ENCODE results near the gene SPRR1A. TPM values are rescaled to one million over a fixed set of nuclear protein-coding genes. Genes with fewer than 3 reads are reported as not detected.

Gene SPRR1A, protein sequence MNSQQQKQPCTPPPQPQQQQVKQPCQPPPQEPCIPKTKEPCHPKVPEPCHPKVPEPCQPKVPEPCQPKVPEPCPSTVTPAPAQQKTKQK
- polyA plus RNA-seq (2013, experiment 1 of 2; ENCODE audit: insufficient read length): not detected
- polyA plus RNA-seq (2013, experiment 2 of 2; ENCODE audit: insufficient read length): not detected

DNA sequence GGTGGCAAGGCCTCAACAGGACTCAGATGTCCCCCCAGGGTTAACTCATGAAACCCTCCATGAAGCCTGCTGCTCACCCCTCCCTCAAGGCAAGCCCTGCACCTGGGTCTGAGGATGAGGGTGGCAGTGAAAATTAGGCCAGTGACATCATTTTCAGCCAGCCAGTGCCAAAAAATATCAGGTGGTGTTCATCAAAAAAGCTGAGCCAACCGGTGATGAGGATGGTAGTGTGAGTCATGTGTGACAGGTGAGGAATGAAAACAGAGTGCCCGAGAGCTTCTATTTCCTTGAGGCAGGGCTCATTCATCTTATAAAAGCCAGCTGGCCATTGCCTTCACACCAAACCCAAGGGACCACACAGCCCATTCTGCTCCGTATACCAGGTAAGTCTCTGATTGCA, at the start of gene SPRR1A:
TSS of gene SPRR1A (plus strand) at position 339 of the 400 bp plus-strand sequence. CDS start 1,150 bp downstream, outside the sequence.
- no peak for DNase-seq

DNA sequence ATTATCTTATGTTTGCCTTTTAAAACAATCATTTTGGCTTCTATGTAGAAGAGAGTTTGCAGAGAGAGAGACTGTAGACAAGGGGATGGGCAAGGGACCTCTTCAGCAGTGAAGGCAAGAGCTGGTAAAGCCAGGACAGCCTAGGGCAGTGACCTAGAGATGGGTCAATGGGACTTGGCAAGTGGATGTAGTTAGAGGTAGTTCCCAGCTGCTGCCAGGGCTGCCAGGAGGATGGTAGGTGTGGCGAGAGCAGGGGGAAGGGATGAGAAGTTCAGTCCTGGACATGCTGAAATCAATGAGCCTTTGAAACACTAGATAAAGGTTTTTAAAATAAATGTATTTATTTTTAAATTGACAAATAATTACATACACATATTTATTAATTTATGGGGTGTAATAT, 43.3 kb upstream of the SPRR1A start:
- no peak for DNase-seq

DNA sequence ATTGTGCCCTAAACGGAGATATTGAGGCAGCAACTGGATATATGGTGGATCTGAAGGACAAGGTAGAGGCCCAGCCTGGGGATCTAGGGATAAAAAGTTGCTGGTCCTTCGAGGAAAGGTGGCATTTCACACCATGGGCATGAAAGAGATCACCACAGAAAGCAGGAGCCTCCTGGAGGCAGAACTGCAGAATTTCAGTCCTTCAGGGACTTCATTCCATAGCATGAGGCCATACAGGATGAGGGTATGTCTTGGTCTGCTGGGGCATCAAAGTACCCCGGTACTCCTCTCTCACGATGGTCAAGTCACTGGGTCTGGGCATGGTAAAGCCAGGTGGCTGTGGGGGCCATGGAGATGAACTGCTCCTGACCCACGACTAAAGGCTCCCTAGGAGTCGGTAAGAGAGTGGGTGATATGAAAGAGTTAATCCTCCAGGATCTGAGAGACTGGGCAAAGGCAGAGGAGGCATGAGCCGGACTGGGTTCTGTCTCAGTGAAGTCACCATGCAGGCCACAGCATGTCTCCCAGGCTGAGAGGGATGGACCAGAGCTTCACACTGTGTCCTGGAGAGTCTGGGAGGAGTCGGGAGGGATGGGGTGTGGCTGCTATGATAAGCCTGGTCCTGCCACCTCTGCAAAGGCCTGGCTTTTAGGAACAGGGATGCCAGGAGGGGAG, 42.7 kb upstream of the SPRR1A start:
- DNase-seq: no peak

DNA sequence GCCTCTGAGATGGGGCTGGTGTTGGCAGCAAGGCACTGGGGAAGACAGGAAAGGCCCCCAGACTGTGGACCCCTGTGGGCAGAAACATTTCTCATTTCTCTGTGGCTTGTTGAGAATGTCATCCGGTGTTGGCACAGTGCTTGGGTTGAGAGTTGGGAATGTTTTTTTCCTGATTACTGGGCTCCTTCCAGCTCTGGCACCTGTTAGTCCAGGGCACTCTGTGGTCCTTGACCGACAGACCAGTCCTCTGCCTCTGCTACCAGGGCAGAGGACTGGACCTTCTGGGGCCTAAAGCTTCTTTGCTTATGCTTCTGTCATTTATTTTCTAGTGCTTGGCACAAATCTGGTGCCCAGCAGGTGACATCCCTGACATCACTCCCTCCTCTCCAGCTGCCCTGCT, 41.7 kb upstream of the SPRR1A start:
- DNase-seq: no peak

DNA sequence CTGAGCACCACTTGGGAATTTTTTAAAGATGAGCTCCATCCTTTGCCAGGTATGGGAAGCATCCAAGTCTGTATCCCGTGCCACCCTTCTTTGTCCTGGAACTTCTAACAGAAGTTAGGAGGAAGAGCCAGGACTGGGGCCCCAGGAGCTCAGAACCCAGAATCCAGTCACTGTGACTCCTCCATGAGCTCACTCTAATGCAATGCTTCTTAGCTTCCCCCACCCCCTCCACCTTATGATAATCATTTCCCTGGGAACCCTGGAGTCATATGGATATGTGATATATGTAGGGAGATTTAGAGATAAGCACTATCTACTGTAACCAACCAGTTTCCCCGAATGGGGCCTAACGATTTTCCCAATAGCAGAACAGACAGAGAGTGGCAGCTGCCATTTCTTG, 37.6 kb upstream of the SPRR1A start:
- DNase-seq: no peak

DNA sequence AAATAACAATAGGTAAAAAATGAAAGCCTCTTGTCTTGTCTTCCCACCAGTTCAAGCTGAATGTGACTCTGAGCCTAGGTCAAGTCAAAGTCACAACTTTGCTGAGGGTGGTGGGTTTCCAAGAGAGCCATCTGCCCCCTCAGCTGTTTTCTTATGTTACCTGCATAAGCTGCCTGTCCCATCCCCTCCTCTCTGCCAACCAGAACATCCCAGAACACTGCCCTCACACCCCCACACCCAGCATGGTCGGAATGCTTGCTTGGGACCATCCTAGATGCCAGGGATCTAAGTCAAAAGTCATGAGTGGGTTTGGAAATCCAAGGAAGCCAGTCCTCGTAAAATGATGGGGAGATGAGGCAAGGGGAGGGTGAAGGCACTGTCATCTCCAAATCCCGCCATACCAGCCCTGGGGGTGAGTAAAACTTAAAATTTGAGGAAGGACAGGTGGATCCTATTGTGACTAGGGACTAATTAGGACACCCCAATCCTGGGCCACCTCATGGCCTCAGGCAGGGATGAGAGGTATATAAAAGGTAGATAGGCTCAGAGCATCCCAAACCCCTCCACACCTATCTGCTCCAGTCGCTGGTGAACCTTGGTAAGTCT, 37.1 kb upstream of the SPRR1A start, which contains the start of gene SPRR5:
TSS of gene SPRR5 (plus strand) at position 556 of the 606 bp plus-strand sequence. CDS start 1,349 bp downstream, outside the sequence.
- no peak for DNase-seq

DNA sequence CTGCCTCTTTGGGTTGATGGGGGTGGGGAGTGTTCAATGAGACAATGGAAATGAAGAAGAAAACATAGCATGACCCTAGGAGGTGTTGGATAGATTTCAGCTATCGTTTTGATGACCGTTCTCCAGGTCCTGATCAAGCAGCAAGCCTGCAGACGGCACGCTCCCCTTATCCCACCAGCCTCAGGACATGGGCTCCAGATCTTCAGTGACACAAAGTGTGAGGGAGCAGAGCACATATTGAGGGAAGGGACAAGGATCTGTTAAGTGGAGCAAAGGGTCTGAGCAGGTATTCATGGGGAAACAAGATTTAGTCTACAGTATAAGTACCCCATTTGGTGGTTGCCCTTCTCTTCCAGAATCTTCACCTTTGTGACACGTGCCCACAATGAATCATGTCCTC, 32.2 kb upstream of the SPRR1A start:
- DNase-seq: no peak

DNA sequence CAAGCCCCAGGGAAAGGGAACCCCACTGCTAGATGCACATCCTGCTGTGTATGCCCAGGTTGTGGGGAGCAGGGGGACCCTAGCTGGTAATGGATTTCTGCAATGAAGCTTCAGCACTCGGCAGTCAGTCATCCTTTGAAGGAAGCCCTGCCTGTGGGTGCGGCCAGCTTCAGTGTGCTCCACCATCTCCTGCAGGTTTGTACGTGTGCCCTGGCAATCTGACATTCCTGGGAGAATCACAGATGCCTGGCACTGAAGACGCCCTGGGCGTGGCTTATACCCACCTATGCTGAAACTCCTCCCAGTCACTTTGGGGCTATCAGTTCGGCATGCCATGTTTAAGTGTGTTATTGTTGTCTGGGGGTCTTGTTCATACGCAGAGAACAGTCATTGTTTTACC, 30.1 kb upstream of the SPRR1A start:
- no peak for DNase-seq

DNA sequence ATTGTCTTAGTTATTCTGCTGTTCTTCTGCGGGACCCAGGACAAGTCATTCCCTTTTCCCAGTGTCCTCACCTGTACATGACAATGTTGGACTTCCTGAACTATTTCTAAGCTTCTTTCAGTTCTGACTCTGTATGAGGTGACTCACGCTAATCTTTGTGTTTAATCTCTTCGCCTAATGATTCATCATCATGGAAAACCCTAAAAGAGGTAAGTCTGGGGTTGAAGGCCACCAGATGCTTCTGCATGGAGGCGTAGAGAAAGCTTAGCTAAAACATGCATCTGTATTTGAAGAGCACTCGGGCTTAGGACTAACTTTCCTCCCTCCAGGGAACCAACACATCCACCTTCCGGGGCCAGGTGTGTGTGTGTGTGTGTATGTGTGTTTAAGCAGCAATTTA, 29.4 kb upstream of the SPRR1A start:
- no peak for DNase-seq

DNA sequence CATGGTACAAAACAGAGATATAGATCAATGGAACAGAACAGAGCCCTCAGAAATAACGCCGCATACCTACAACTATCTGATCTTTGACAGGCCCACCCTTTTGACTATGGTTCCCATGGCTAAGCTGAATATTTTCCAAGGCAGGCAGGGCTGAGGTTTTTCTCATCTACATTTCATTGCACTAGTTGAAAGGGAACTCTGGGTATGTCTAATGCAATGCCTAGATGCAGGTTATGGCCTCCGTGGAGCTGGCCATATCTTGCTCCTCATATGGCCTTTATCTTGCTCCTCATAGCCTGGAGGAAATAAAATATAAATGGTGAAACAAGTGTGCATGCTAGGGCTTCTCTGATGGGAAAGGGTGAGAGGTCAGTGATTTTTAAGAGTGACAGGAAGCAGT, 26.3 kb upstream of the SPRR1A start:
- DNase-seq: no peak

DNA sequence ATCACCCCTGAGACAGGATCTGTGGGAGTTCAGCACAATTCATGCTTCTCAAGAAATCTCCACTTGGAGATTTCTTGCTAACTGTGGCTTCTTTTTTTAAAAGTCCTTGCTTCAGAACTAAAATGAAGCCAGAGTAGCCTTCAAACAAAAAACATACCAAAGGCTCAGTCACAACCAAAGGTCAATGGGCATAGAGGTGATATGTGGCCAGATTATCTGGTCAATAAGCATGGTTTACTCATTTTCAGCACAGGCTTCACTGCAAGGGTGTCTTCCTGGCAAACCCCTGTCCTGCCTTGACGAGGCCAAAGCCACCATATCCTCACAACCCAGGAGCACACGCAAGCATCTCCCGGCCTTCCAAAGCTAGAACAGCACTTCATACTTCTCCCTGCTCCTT, 24.6 kb upstream of the SPRR1A start:
- DNase-seq: no peak

DNA sequence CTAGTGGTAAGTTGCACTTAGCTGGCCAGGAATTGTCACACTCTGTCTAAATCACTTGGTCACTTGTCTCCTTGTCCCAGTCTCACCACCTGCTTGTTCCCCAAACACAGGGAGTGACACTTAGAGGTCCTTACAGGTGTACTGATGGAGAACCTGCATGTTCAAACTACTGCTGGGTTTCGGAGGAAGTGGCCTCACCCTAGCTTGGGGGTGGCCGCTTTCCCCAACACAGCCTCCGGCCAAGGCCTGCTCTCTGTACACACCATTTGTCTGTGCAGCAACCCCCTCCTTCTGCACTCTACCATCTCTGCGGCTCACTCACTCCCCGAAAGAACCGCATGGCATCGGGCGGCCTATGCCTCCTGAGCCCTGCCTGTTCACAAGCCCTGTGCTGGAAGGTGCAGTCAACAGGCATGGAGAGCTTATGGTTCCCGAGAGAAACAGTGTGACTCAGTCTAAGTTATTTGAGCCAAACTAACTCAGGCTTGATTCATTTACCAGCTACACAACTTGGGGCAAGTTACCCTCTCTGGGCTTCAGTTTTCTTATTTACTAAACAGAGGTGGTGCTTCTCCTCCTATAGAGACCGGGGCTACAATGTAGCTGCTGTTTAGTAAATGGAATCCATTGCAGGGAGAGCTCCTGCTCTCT, 24.0 kb upstream of the SPRR1A start:
- no peak for DNase-seq

DNA sequence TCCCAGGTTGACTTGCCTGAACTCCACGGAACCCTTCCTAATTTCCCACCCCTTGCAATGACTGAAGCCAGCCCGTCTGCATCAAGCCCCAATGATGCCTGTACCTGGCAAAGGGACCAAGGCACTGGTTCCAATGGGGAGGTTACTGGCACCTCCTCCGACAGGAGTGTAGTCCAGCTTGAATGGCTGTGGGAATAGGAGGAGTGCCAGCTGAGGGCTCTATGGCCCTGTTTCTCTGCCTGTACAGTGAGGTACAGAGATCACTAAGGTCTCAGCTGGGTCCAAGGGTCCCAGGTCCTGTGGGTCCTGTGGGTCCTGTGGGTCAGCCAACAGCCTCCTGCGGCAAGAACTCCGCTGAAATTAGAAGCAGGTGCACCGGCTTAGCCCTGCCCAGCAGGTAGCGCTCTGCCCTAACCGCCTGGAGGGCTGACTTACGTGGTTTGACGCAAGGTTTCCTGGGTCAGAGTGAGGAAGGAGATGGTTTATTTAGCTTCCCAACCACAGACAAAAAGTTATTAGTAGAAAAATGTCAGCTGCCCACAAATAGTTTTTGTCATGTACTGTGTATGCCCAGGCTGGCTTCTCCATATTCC, 23.3 kb upstream of the SPRR1A start:
- no peak for DNase-seq

DNA sequence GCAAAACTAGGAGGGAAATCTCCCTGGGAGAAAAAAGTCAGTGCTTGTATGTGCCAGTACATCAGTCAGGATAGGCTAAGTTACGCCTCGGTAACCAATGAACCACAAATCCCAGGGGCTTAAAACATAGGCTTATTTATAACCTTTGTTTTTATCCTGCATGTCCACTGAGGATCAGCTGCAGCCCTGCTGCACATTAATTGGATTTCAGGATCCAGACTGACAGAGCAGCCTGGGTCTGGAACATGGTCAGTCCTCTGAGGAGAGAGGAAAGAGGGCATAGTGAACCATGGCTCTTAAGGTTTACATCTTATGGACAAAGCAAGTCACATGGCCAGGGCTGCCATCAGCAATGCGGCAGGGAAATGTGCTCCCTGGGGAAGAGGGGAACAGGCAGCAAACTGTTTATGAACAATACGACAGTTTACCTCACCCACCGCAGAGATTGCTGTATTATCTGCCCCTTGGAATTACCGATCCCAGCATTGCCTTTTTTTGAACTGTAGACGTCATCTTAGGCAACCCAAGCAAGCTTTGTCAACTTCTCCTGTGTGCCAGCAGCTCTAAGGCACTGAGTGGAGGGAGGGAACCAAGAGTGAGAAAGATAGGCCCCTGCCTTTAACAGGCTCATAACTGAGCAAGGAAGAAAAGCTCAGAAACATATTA, 22.5 kb upstream of the SPRR1A start:
- DNase-seq: no peak

DNA sequence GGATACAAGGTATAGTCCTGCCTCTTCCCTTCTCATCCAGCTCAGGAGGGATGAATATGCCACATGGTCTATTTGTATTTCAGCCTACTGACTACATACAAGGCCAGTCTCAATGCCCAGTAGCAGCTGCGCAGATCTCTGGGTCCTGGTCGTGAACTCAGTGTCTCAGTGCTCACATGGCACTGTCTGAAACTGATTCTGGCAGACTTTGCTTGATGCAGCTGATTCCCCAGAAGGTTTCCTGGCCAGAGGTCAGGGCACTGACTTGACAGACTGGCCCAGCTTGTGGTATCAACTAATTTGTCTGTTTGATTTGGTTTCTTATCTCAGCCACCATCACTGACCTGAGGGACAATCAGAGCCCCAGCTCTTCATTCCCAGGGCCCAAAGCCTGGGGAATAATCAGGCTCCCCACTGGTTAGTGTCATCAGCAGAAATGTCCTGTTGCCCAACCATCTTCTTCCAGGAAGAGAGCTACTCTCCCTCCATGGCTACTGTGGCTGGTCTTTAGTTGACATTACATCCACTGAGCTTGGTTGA, 20.9 kb upstream of the SPRR1A start:
- DNase-seq: no peak

DNA sequence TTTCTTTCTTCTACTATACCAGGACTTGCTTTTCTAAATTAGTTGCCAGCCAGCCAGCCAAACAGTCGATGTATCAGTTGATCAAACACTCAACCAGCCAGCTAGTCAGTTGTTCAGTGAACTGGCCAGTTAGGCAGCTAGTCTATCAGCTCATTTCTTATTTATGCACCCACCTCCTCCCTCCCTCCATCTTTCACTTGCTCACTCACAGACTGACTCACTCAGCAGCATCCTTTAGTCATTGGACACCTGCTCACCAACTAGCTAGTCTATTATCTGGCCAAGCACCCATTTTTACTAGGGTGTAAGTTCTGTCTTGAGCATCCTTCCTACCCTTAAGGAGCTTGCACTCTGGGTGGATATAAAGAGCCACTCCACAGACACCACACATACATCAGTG, 19.3 kb upstream of the SPRR1A start:
- no peak for DNase-seq

DNA sequence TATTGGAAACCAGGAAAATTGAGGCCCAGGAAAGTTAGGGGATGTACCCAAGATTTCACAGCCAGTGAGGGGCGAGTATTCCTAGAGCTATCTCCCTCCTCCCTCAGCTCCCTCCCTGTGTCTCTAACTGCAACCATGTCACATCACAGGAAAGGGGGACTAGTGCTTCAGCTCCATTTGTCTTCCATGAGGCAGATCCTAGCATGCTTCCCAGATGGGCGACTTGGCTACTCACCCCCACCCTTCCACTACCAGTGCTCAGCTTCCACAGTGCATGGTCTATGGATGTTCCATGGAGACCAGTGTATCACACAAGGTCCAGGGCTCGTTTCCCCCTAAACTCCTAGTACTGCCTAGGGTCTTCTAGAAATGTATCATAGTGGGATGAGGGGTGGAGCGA, 18.0 kb upstream of the SPRR1A start:
- DNase-seq: no peak

DNA sequence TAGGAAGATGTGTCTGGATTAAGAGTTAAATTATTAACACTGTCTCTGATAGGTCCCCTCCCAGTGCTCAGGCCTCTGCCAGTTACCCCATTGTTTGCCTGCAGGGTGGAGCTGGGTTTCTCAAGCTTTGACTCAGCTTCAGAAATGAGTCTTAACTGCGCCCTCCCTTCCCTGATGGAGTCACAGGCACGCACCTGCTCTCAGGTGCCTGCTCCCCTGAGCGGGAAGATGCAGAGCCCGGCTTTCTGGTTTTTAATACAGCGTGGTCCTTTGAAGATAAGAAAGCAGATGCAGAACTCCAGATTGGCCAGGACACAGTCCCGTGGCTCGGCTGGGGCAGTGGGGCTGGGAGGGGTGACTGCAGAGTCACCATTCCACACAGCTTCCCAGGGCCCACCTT, 16.7 kb upstream of the SPRR1A start:
- no peak for DNase-seq

DNA sequence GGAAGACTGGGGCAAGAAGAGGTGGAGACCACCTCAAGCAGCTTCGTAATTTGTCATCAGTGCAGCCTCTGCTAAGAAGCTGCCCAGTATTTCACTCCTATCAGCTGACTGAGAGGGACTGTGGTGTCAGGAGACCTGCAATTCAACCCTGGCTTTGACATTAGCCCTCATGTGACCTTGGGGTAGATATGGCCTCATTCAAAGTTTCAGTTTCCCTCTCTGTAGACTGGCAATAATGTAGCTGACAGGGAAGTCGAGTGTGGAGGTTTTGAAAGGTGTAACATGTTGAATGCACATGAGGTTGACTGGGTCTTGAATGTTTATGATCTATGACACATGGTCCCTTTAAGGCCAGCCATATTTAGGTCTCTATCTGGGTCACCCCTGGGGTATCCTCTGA, 15.6 kb upstream of the SPRR1A start:
- DNase-seq: no peak

DNA sequence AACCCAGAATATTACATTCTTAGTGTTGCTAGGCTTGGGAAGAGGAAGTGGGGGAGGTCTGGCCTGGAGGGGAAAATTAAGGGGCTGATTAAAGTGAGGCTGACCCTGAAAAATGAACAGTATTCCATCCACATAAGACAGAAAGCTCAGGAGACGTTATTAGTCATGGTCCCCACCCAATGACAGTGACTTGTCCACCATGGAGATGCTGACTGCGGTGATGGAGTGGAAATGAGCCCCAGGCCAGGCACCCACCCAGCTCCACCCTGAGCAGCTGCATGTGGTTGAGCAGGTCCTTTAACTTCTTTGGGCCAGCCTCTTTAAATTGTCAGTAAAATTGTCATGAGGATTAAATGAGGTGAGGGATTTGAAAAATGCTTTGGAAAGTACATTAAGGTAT, 14.8 kb upstream of the SPRR1A start:
- no peak for DNase-seq

DNA sequence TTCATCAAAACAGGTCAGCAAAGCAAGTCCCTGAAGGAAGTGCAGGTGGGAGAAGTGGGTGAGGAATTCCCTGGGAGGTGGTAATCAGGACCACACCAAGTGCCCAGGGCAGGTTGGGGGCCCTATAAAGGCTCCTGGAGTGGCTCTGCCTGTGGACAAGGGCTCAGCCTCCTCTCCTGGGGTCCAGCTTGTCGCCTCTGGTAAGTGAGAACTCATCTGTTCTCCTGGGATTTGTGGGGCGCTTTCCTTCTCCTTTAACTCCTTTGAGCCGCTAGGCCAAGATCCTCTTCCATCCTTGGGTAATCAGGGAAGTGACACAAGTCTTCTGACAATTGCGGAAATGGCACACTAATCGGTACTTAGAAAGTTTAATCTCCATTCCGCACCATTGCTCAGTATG, 13.4 kb upstream of the SPRR1A start, which contains the start of gene SPRR4:
TSS of gene SPRR4 (plus strand) at position 154 of the 400 bp plus-strand sequence. CDS start 1,243 bp downstream, outside the sequence.
- DNase-seq: no peak

DNA sequence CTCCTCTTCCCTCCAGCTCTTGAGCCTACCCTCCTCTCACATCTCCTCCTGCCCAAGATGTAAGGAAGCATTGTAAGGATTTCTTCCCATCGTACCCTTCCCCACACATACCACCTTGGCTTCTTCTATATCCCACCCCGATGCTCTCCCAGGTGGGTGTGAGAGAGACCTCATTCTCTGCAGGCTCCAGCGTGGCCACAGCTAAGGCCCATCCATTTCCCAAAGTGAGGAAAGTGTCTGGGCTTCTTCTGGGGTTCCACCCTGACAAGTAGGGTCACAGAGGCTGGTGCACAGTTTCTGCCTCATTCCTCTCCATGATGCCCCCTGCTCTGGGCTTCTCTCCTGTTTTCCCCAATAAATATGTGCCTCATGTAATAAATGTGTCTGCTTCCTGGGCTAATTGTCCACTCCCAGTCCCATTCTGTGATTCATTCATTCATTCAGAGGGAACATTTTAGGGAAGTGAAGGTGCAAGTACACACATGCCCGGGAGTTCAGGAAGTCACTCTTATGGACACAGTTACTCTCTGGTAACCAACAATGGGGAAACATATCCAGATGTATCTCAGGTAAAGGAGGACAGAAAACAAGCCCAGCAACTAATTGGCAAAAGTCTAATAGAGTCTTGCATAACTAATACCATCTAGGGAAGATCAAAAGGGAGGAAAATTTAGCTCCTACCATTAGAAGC, 11.5 kb upstream of the SPRR1A start:
- no peak for DNase-seq

Measured in fibroblast of skin of abdomen (primary cell).